ENCODE data around the gene LUC7L2.

DNA sequence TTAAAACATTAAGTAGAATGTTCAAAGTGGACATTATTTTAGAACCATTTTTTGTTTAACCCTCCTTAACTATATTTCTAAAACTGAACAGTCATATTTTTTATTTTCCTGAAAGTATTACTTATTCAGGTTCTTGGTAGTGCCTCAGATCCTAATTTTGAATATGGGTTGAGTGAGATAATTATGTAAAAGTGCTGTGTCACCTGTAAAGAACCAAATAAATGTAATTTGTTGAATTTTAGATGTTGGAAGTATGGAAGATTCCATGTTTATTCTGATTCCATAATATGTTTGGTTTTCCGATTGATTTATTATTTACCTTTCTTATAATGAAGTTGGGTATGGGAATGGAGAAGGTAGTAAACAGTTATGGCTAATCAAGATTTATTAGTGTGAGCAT, 61.4 kb downstream of the LUC7L2 start:
- no peak for TF ChIP-seq CHD1 (IDR thresholded peaks at IDR 0.05; ENCODE audit: low read depth, low read length)
- TF ChIP-seq EZH2 (IDR thresholded peaks at IDR 0.05; ENCODE audit: low read depth, low read length, severe bottlenecking), result no peak

All from H1 (cell line).